ENCODE data around the gene SLC12A7. TPM values are rescaled to one million over a fixed set of nuclear protein-coding genes. Genes with fewer than 3 reads are reported as not detected.

SLC12A7 gene
- total and polyA plus RNA-seq, 9 of the 15 experiments (the other 6 are each of a cell fraction or from before 2014, with no cell fraction given), result 0.01 to 3.1 (median 0.56) TPM

GRCh38 chr5:1051366-1051720 lies 60.5 kb downstream of the SLC12A7 start (continued):
- no peak for TF ChIP-seq ZFP91 (CRISPR knock-in tag; IDR thresholded peaks at IDR 0.05)
- TF ChIP-seq, protein P1, sequence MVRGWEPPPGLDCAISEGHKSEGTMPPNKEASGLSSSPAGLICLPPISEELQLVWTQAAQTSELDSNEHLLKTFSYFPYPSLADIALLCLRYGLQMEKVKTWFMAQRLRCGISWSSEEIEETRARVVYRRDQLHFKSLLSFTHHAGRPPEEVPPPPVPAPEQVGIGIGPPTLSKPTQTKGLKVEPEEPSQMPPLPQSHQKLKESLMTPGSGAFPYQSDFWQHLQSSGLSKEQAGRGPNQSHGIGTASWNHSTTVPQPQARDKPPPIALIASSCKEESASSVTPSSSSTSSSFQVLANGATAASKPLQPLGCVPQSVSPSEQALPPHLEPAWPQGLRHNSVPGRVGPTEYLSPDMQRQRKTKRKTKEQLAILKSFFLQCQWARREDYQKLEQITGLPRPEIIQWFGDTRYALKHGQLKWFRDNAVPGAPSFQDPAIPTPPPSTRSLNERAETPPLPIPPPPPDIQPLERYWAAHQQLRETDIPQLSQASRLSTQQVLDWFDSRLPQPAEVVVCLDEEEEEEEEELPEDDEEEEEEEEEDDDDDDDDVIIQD (CRISPR knock-in tag; IDR thresholded peaks at IDR 0.05), result no peak

DNA sequence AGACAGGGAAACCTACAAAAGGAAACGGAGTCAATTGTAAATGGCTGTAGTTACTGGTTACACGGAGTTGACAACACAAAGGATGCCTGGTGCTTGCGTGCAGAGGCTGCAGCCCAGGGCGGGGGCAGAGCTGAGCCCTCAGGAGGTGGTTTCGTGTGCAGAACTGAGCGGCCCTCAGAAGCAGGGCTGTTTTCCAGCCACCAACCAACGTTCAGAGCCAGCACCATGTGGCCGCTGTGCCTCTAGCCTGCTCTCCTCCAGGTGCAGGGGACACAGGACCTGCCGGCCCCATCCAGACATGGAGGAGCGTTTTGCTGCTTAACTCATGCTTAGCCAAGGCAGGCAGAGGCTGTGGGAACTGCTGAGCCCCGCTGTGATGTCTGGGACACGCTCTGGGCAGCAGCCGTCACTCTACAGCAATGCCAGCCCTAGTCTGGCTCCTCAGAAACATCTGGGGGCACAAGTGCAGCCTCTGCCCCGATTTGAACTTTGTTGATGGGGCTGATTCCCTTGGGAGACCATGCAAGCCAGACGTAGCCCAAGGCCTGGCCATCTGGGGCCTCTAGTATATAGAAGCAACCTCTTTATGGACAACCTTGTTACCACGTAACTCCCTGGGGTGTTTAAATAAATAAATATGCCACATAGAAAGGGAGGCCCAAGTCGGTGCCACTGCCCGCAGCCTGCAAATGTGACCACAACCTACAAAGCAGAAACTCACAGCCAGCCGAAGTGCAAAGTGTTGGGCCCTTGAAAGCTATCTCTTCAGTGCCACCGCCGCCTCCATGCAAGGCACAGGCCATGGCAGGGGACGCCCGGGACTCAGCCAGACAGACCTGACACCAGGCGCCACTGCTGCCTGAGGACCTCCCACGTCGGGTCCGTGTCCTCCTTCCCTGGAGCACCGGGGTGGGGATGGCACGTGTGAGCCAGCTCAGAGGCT lies 61.2 kb downstream of the SLC12A7 start:
- H3K9ac ChIP-seq (ENCODE audit: insufficient read depth in 1 of 2, low read depth in 2 of 2, low read length in 2 of 2), result peak overlapping the region in 1 of 2 experiments; percentile 14; a peak in 1 of 4 replicates
- no peaks in the 10 kb centered on the region for H3K36me3 ChIP-seq (ENCODE audit: control insufficient read depth, insufficient read depth, low read length)
- ATAC-seq (no peak), FAIRE-seq (no peak), DNase-seq (ENCODE audit: extremely low read depth in 1 of 4, low spot score in 3 of 4) (no peak)
- H3K9me1 ChIP-seq (ENCODE audit: control insufficient read depth, insufficient read depth, low read length), result no peaks in the 10 kb centered on the region
- peaks cover 29% of the 10 kb centered on the region for H4K20me1 ChIP-seq (replicated peaks; ENCODE audit: control insufficient read depth, insufficient read depth, low read length)
- in situ Hi-C loops (cut with MboI) (no loop called here), intact Hi-C loops (cut with micrococcal nuclease) (no loop called here)
- POLR2A ChIA-PET, result interaction anchor here (0.6 kb wide), 1 partner anchor 720 kb away, joined by 3 read pairs; no protein-coding TSS in a partner anchor
- H3K79me2 ChIP-seq (ENCODE audit: control insufficient read depth, insufficient read depth, low read length), result no peaks in the 10 kb centered on the region
- H3K27me3 ChIP-seq (ENCODE audit: control insufficient read depth in 2 of 2, insufficient read depth in 2 of 2, low read length in 2 of 2), result peaks cover 44 to 67% of the 10 kb centered on the region in 2 experiments
- 2% methylated on average over 29 of the region's 29 CpGs for WGBS (ENCODE audit: insufficient coverage, low coverage, missing lambda C conversion rate)
- CTCF ChIA-PET (ENCODE audit: low intra/inter-chr PET ratio), result no interaction called here
- peaks cover 0 to 32% of the 10 kb centered on the region in 2 experiments; a peak in 1 of 5 replicates for H3K4me1 ChIP-seq (replicated peaks in 1 of 2; ENCODE audit: control insufficient read depth in 2 of 2, insufficient read depth in 2 of 2, low read length in 2 of 2)
- no peak overlapping the region for H3K27ac ChIP-seq (ENCODE audit: extremely low read depth, low read depth, low read length)
- no peak overlapping the region for H2AFZ ChIP-seq (ENCODE audit: low read depth, low read length)
- no TSS peak for BruUV-seq (replicated peaks)
- H3K9me3 ChIP-seq (replicated peaks; ENCODE audit: control insufficient read depth, insufficient read depth, low read depth, low read length), result no peaks in the 10 kb centered on the region; the same call in 1 of the 2 replicates
- H3K4me2 ChIP-seq (ENCODE audit: insufficient read depth, low read length), result no peak overlapping the region
- no peak overlapping the region for H3K4me3 ChIP-seq
- TF ChIP-seq CHAMP1 (IDR thresholded peaks at IDR 0.05) (no peak), NR2C2 (CRISPR knock-in tag; IDR thresholded peaks at IDR 0.05) (no peak), NR2C2 (tag; IDR thresholded peaks at IDR 0.05) (no peak), ARID3B (CRISPR knock-in tag; IDR thresholded peaks at IDR 0.05; ENCODE audit: borderline replicate concordance) (no peak), ZNF445 (CRISPR knock-in tag; IDR thresholded peaks at IDR 0.05; ENCODE audit: low read depth) (no peak), SIX5 (IDR thresholded peaks at IDR 0.05; ENCODE audit: borderline replicate concordance in 1 of 2, insufficient read depth in 1 of 2, low read depth in 1 of 2, low read length in 2 of 2) (no peak)
- TF ChIP-seq, protein P2, sequence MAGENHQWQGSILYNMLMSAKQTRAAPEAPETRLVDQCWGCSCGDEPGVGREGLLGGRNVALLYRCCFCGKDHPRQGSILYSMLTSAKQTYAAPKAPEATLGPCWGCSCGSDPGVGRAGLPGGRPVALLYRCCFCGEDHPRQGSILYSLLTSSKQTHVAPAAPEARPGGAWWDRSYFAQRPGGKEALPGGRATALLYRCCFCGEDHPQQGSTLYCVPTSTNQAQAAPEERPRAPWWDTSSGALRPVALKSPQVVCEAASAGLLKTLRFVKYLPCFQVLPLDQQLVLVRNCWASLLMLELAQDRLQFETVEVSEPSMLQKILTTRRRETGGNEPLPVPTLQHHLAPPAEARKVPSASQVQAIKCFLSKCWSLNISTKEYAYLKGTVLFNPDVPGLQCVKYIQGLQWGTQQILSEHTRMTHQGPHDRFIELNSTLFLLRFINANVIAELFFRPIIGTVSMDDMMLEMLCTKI (IDR thresholded peaks at IDR 0.05; ENCODE audit: partially characterized antibody), result no peak

Data from K562 (cell line).